ENCODE results near the gene FOXL3.

The FOXL3 gene

GRCh38 chr7:282621-283020 lies 7.3 kb upstream of the FOXL3 start:
- H3K27ac ChIP-seq: no peak overlapping the region
- H3K4me3 ChIP-seq: no peak overlapping the region
- no peak for DNase-seq (ENCODE audit: low spot score)
- TF ChIP-seq CTCF (IDR thresholded peaks at IDR 0.05): no peak

GRCh38 chr7:284762-285722 lies 4.9 kb upstream of the FOXL3 start:
- Histone ChIP-seq H3K4me3 (no peak overlapping the region), H3K27ac (no peak overlapping the region)
- no peak for DNase-seq (ENCODE audit: low spot score)
- TF ChIP-seq CTCF (IDR thresholded peaks at IDR 0.05): no peak

- Histone ChIP-seq H3K27ac (no peak overlapping the region), H3K4me3 (no peak overlapping the region)
- no peak for TF ChIP-seq CTCF (IDR thresholded peaks at IDR 0.05)
- no peak for DNase-seq (ENCODE audit: low spot score)
Measured at GRCh38 chr7:285731-286130, 4.2 kb upstream of the FOXL3 start.

- no peak overlapping the region for H3K4me3 ChIP-seq
- TF ChIP-seq CTCF (IDR thresholded peaks at IDR 0.05): no peak
- no peak for DNase-seq (ENCODE audit: low spot score)
- H3K27ac ChIP-seq: no peak overlapping the region
Measured at GRCh38 chr7:286266-286665, 3.7 kb upstream of the FOXL3 start.

- Histone ChIP-seq H3K4me3 (no peak overlapping the region), H3K27ac (no peak overlapping the region)
- no peak for TF ChIP-seq CTCF (IDR thresholded peaks at IDR 0.05)
- no peak for DNase-seq (ENCODE audit: low spot score)
Measured at GRCh38 chr7:288671-289101, 1.3 kb upstream of the FOXL3 start.

- DNase-seq (ENCODE audit: low spot score): no peak
- no peak overlapping the region for H3K27ac ChIP-seq
- no peak overlapping the region for H3K4me3 ChIP-seq
- no peak for TF ChIP-seq CTCF (IDR thresholded peaks at IDR 0.05)
Measured at GRCh38 chr7:289209-289755, 688 bp upstream of the FOXL3 start.

Measured in coronary artery (tissue), 2 donors.